Measurements from ENCODE around the gene PRKCQ.

PRKCQ gene

GRCh38 chr10:6390213-6390845, 189.7 kb downstream of the PRKCQ start:
- Histone ChIP-seq H2AK5ac (ENCODE audit: low read depth, low read length) (no peak overlapping the region), H2BK15ac (ENCODE audit: low read length) (no peak overlapping the region), H3K18ac (ENCODE audit: low read length) (no peak overlapping the region), H4K91ac (ENCODE audit: low read depth, low read length, poor library complexity) (no peak overlapping the region), H3K14ac (ENCODE audit: low read length) (no peak overlapping the region), H4K8ac (ENCODE audit: low read depth, low read length) (no peak overlapping the region), H3K9ac (ENCODE audit: low read depth, low read length, poor library complexity) (no peak overlapping the region), H3K4me3 (ENCODE audit: low read length in 2 of 2) (no peak overlapping the region), H3K4me1 (ENCODE audit: control insufficient read depth in 2 of 2, insufficient read depth in 1 of 2, low read depth in 1 of 2, low read length in 2 of 2) (no peaks in the 10 kb centered on the region), H3K79me1 (ENCODE audit: low read depth, low read length) (no peaks in the 10 kb centered on the region), H3K9me3 (replicated peaks in 1 of 2; ENCODE audit: control insufficient read depth in 2 of 2, insufficient read depth in 1 of 2, low read depth in 1 of 2, low read length in 2 of 2) (peaks cover 0 to 1% of the 10 kb centered on the region in 2 donors), H3K4me2 (ENCODE audit: insufficient read depth, low read length, poor library complexity, severe bottlenecking) (no peak overlapping the region), H3K36me3 (replicated peaks in 1 of 2; ENCODE audit: control insufficient read depth in 2 of 2, insufficient read depth in 2 of 2, low read length in 2 of 2) (no peaks in the 10 kb centered on the region), H3K27ac (replicated peaks; ENCODE audit: low read length) (no peak overlapping the region), H2BK12ac (ENCODE audit: low read length) (no peak overlapping the region), H3K27me3 (ENCODE audit: control insufficient read depth in 3 of 3, insufficient read depth in 3 of 3, low read depth in 1 of 3, low read length in 3 of 3) (no peaks in the 10 kb centered on the region), H2AFZ (ENCODE audit: low read length) (no peak overlapping the region), H3K23ac (ENCODE audit: low read depth, low read length, poor library complexity) (no peak overlapping the region), H2BK5ac (ENCODE audit: low read length) (no peak overlapping the region), H3K4ac (ENCODE audit: low read length) (no peak overlapping the region), H2BK120ac (ENCODE audit: low read depth, low read length) (no peak overlapping the region)
- no peak for DNase-seq (ENCODE audit: low spot score)
- no CpG with 5 or more reads among the region's 2 CpGs for WGBS, 2 donors (ENCODE audit: extremely low coverage in 2 of 2, insufficient read length in 2 of 2, insufficient replicate concordance in 1 of 2)

- no peak overlapping the region for H4K91ac ChIP-seq (ENCODE audit: low read depth, low read length, poor library complexity)
- no peak overlapping the region for H2AFZ ChIP-seq (ENCODE audit: low read length)
- no peak overlapping the region for H2AK5ac ChIP-seq (ENCODE audit: low read depth, low read length)
- H3K14ac ChIP-seq (ENCODE audit: low read length), result no peak overlapping the region
- no peak overlapping the region for H3K18ac ChIP-seq (ENCODE audit: low read length)
- H3K36me3 ChIP-seq (replicated peaks in 1 of 2; ENCODE audit: control insufficient read depth in 2 of 2, insufficient read depth in 2 of 2, low read length in 2 of 2), result no peaks in the 10 kb centered on the region
- no peak for DNase-seq (ENCODE audit: low spot score)
- WGBS, 2 donors (ENCODE audit: extremely low coverage in 2 of 2, insufficient read length in 2 of 2, insufficient replicate concordance in 1 of 2), result no CpG with 5 or more reads among the region's 4 CpGs
- no peak overlapping the region for H3K4me3 ChIP-seq (ENCODE audit: low read length in 2 of 2)
- H2BK12ac ChIP-seq (ENCODE audit: low read length), result no peak overlapping the region
- no peak overlapping the region for H3K27ac ChIP-seq (replicated peaks; ENCODE audit: low read length)
- no peak overlapping the region for H2BK15ac ChIP-seq (ENCODE audit: low read length)
- H3K4me1 ChIP-seq (ENCODE audit: control insufficient read depth in 2 of 2, insufficient read depth in 1 of 2, low read depth in 1 of 2, low read length in 2 of 2), result no peaks in the 10 kb centered on the region
- H2BK5ac ChIP-seq (ENCODE audit: low read length), result no peak overlapping the region
- no peak overlapping the region for H3K4ac ChIP-seq (ENCODE audit: low read length)
- no peak overlapping the region for H4K8ac ChIP-seq (ENCODE audit: low read depth, low read length)
- no peak overlapping the region for H2BK120ac ChIP-seq (ENCODE audit: low read depth, low read length)
- H3K27me3 ChIP-seq (ENCODE audit: control insufficient read depth in 3 of 3, insufficient read depth in 3 of 3, low read depth in 1 of 3, low read length in 3 of 3), result no peaks in the 10 kb centered on the region
- H3K23ac ChIP-seq (ENCODE audit: low read depth, low read length, poor library complexity), result no peak overlapping the region
- peaks cover 0 to 1% of the 10 kb centered on the region in 2 donors for H3K9me3 ChIP-seq (replicated peaks in 1 of 2; ENCODE audit: control insufficient read depth in 2 of 2, insufficient read depth in 1 of 2, low read depth in 1 of 2, low read length in 2 of 2)
- H3K9ac ChIP-seq (ENCODE audit: low read depth, low read length, poor library complexity), result no peak overlapping the region
- no peaks in the 10 kb centered on the region for H3K79me1 ChIP-seq (ENCODE audit: low read depth, low read length)
- H3K4me2 ChIP-seq (ENCODE audit: insufficient read depth, low read length, poor library complexity, severe bottlenecking), result no peak overlapping the region
Measured at GRCh38 chr10:6388261-6388893, 191.7 kb downstream of the PRKCQ start.

- no peak overlapping the region for H2BK120ac ChIP-seq (ENCODE audit: low read depth, low read length)
- H3K23ac ChIP-seq (ENCODE audit: low read depth, low read length, poor library complexity), result no peak overlapping the region
- H2BK12ac ChIP-seq (ENCODE audit: low read length), result no peak overlapping the region
- peaks cover 0 to 1% of the 10 kb centered on the region in 2 donors for H3K9me3 ChIP-seq (replicated peaks in 1 of 2; ENCODE audit: control insufficient read depth in 2 of 2, insufficient read depth in 1 of 2, low read depth in 1 of 2, low read length in 2 of 2)
- no peak overlapping the region for H2AFZ ChIP-seq (ENCODE audit: low read length)
- H3K4me2 ChIP-seq (ENCODE audit: insufficient read depth, low read length, poor library complexity, severe bottlenecking), result no peak overlapping the region
- whole genome bisulfite sequencing, 2 donors (ENCODE audit: extremely low coverage in 2 of 2, insufficient read length in 2 of 2, insufficient replicate concordance in 1 of 2), result no CpG with 5 or more reads among the region's 5 CpGs
- no peak overlapping the region for H4K8ac ChIP-seq (ENCODE audit: low read depth, low read length)
- no peak overlapping the region for H4K91ac ChIP-seq (ENCODE audit: low read depth, low read length, poor library complexity)
- H3K4me3 ChIP-seq (ENCODE audit: low read length in 2 of 2), result no peak overlapping the region
- H3K18ac ChIP-seq (ENCODE audit: low read length), result no peak overlapping the region
- no peak overlapping the region for H2BK5ac ChIP-seq (ENCODE audit: low read length)
- H3K27me3 ChIP-seq (ENCODE audit: control insufficient read depth in 3 of 3, insufficient read depth in 3 of 3, low read depth in 1 of 3, low read length in 3 of 3), result no peaks in the 10 kb centered on the region
- H3K9ac ChIP-seq (ENCODE audit: low read depth, low read length, poor library complexity), result no peak overlapping the region
- no peaks in the 10 kb centered on the region for H3K4me1 ChIP-seq (ENCODE audit: control insufficient read depth in 2 of 2, insufficient read depth in 1 of 2, low read depth in 1 of 2, low read length in 2 of 2)
- H3K79me1 ChIP-seq (ENCODE audit: low read depth, low read length), result no peaks in the 10 kb centered on the region
- no peaks in the 10 kb centered on the region for H3K36me3 ChIP-seq (replicated peaks in 1 of 2; ENCODE audit: control insufficient read depth in 2 of 2, insufficient read depth in 2 of 2, low read length in 2 of 2)
- no peak overlapping the region for H3K27ac ChIP-seq (replicated peaks; ENCODE audit: low read length)
- no peak for DNase-seq (ENCODE audit: low spot score)
- H2AK5ac ChIP-seq (ENCODE audit: low read depth, low read length), result no peak overlapping the region
- no peak overlapping the region for H3K14ac ChIP-seq (ENCODE audit: low read length)
- H2BK15ac ChIP-seq (ENCODE audit: low read length), result no peak overlapping the region
- H3K4ac ChIP-seq (ENCODE audit: low read length), result no peak overlapping the region
Measured at GRCh38 chr10:6386960-6387359, 193.1 kb downstream of the PRKCQ start.

- no peak overlapping the region for H3K14ac ChIP-seq (ENCODE audit: low read length)
- peak overlapping the region; percentile 21 for H3K18ac ChIP-seq (ENCODE audit: low read length)
- peak overlapping the region; percentile 50 for H2BK12ac ChIP-seq (ENCODE audit: low read length)
- H3K36me3 ChIP-seq (replicated peaks in 1 of 2; ENCODE audit: control insufficient read depth in 2 of 2, insufficient read depth in 2 of 2, low read length in 2 of 2), result no peaks in the 10 kb centered on the region
- H2BK5ac ChIP-seq (ENCODE audit: low read length), result no peak overlapping the region
- H2BK15ac ChIP-seq (ENCODE audit: low read length), result no peak overlapping the region
- no peak overlapping the region for H3K4me2 ChIP-seq (ENCODE audit: insufficient read depth, low read length, poor library complexity, severe bottlenecking)
- no CpG with 5 or more reads among the region's 6 CpGs for WGBS, 2 donors (ENCODE audit: extremely low coverage in 2 of 2, insufficient read length in 2 of 2, insufficient replicate concordance in 1 of 2)
- H3K27ac ChIP-seq (replicated peaks; ENCODE audit: low read length), result no peak overlapping the region
- H3K4ac ChIP-seq (ENCODE audit: low read length), result no peak overlapping the region
- H3K79me1 ChIP-seq (ENCODE audit: low read depth, low read length), result no peaks in the 10 kb centered on the region
- H2AK5ac ChIP-seq (ENCODE audit: low read depth, low read length), result no peak overlapping the region
- DNase-seq (ENCODE audit: low spot score), result no peak
- no peak overlapping the region for H3K23ac ChIP-seq (ENCODE audit: low read depth, low read length, poor library complexity)
- H3K4me3 ChIP-seq (ENCODE audit: low read length in 2 of 2), result peak overlapping the region in 1 of 2 donors; percentile 28
- no peak overlapping the region for H4K8ac ChIP-seq (ENCODE audit: low read depth, low read length)
- no peaks in the 10 kb centered on the region for H3K27me3 ChIP-seq (ENCODE audit: control insufficient read depth in 3 of 3, insufficient read depth in 3 of 3, low read depth in 1 of 3, low read length in 3 of 3)
- H4K91ac ChIP-seq (ENCODE audit: low read depth, low read length, poor library complexity), result no peak overlapping the region
- H2BK120ac ChIP-seq (ENCODE audit: low read depth, low read length), result peak overlapping the region; percentile 29
- no peaks in the 10 kb centered on the region for H3K4me1 ChIP-seq (ENCODE audit: control insufficient read depth in 2 of 2, insufficient read depth in 1 of 2, low read depth in 1 of 2, low read length in 2 of 2)
- no peak overlapping the region for H2AFZ ChIP-seq (ENCODE audit: low read length)
- peaks cover 0 to 1% of the 10 kb centered on the region in 2 donors for H3K9me3 ChIP-seq (replicated peaks in 1 of 2; ENCODE audit: control insufficient read depth in 2 of 2, insufficient read depth in 1 of 2, low read depth in 1 of 2, low read length in 2 of 2)
- no peak overlapping the region for H3K9ac ChIP-seq (ENCODE audit: low read depth, low read length, poor library complexity)
Measured at GRCh38 chr10:6386346-6386745, 193.7 kb downstream of the PRKCQ start.
